Trophoblast cell (in vitro differentiated cells and primary cell): ENCODE data around the gene CAV2.
A peak's percentile ranks its signal among the peaks of the same experiment; 100 is the strongest.

Experiments used
- DNase-seq, 2 donors: peaks; one replicate each; pipeline ENCODE4 v3.0.0-alpha.2; 2016
- H2AFZ ChIP-seq: 2 replicates; pipeline ENCODE4 v1.6.1; 2013; ENCODE audit warnings: low read length, moderate library complexity, mild to moderate bottlenecking; ENCODE audit not compliant: insufficient read depth, poor library complexity
- H2AK5ac ChIP-seq: 2 replicates; pipeline ENCODE4 v1.6.1; 2013; ENCODE audit warnings: mild to moderate bottlenecking, low read length
- H2BK120ac ChIP-seq: 2 replicates; pipeline ENCODE4 v1.6.1; 2013; ENCODE audit warnings: low read length, mild to moderate bottlenecking, moderate library complexity; ENCODE audit not compliant: insufficient read depth, poor library complexity
- H2BK12ac ChIP-seq: 2 replicates; pipeline ENCODE4 v1.6.1; 2013; ENCODE audit warnings: mild to moderate bottlenecking, low read length, moderate library complexity
- H2BK5ac ChIP-seq: 2 replicates; pipeline ENCODE4 v1.6.1; 2013; ENCODE audit warnings: low read length, low read depth, moderate library complexity, mild to moderate bottlenecking; ENCODE audit not compliant: poor library complexity
- H3K14ac ChIP-seq: 2 replicates; pipeline ENCODE4 v1.6.1; 2013; ENCODE audit warnings: mild to moderate bottlenecking, low read length
- H3K18ac ChIP-seq: 2 replicates; pipeline ENCODE4 v1.6.1; 2013; ENCODE audit warnings: mild to moderate bottlenecking, low read length
- H3K23ac ChIP-seq: 2 replicates; pipeline ENCODE4 v1.6.1; 2013; ENCODE audit warnings: low read length
- H3K27ac ChIP-seq: 2 replicates; pipeline ENCODE4 v1.5.1; 2013; ENCODE audit warnings: low read depth, mild to moderate bottlenecking, inconsistent platforms, low read length, moderate library complexity
- H3K27me3 ChIP-seq: 2 replicates; pipeline ENCODE4 v1.6.1; 2013; ENCODE audit warnings: inconsistent platforms, mild to moderate bottlenecking, low read length, moderate library complexity; ENCODE audit not compliant: insufficient read depth
- H3K36me3 ChIP-seq, 2 experiments: 1 replicate in 1 of 2; 2 replicates in 1 of 2; pipeline ENCODE4 v1.6.1; 2013; ENCODE audit warnings: low read length in 2 of 2, mild to moderate bottlenecking in 2 of 2, moderate library complexity in 1 of 2; ENCODE audit not compliant: insufficient read depth in 2 of 2, control insufficient read depth in 1 of 2
- H3K4ac ChIP-seq: 2 replicates; pipeline ENCODE4 v1.6.1; 2013; ENCODE audit warnings: low read depth, mild to moderate bottlenecking, low read length, moderate library complexity
- H3K4me1 ChIP-seq, 2 experiments: 1 replicate in 1 of 2; 2 replicates in 1 of 2; pipeline ENCODE4 v1.6.1; 2013; ENCODE audit warnings: low read length in 2 of 2, mild to moderate bottlenecking in 2 of 2, moderate library complexity in 1 of 2; ENCODE audit not compliant: insufficient read depth in 2 of 2, control insufficient read depth in 1 of 2
- H3K4me2 ChIP-seq: 2 replicates; pipeline ENCODE4 v1.6.1; 2013; ENCODE audit warnings: inconsistent platforms, mild to moderate bottlenecking, low read length, moderate library complexity
- H3K4me3 ChIP-seq: 2 replicates; pipeline ENCODE4 v1.5.1; 2013; ENCODE audit warnings: mild to moderate bottlenecking, low read depth, low read length, inconsistent platforms
- H3K79me1 ChIP-seq: one replicate; pipeline ENCODE4 v1.6.1; 2013; ENCODE audit warnings: low read length
- H3K79me2 ChIP-seq: 2 replicates; pipeline ENCODE4 v1.6.1; 2013; ENCODE audit warnings: low read length, mild to moderate bottlenecking; ENCODE audit not compliant: control insufficient read depth, insufficient read depth, poor library complexity
- H3K9ac ChIP-seq: 2 replicates; pipeline ENCODE4 v1.6.1; 2013; ENCODE audit warnings: mild to moderate bottlenecking, low read length
- H3K9me3 ChIP-seq: 2 replicates; pipeline ENCODE4 v1.6.1; 2013; ENCODE audit warnings: low read depth, mild to moderate bottlenecking, control low read depth, inconsistent platforms, low read length; ENCODE audit not compliant: insufficient read depth
- H4K12ac ChIP-seq: 2 replicates; pipeline ENCODE4 v1.6.1; 2013; ENCODE audit warnings: low read depth, mild to moderate bottlenecking, low read length, moderate library complexity
- H4K8ac ChIP-seq: 2 replicates; pipeline ENCODE4 v1.6.1; 2013; ENCODE audit warnings: low read depth, mild to moderate bottlenecking, low read length, moderate library complexity
- H4K91ac ChIP-seq: one replicate; pipeline ENCODE4 v1.6.1; 2013; ENCODE audit warnings: low read depth, mild to moderate bottlenecking, low read length, moderate library complexity
- WGBS: extraction: QIAGEN DNeasy Blood & Tissue Kit; methylation state at CpG from one replicate; pipeline ENCODE4 v1.1.7; 2013; ENCODE audit warnings: missing lambda C conversion rate; ENCODE audit not compliant: insufficient read length, insufficient coverage; ENCODE audit errors: extremely low coverage; 5-methylcytosine and 5-hydroxymethylcytosine counted together

CAV2 gene

DNA sequence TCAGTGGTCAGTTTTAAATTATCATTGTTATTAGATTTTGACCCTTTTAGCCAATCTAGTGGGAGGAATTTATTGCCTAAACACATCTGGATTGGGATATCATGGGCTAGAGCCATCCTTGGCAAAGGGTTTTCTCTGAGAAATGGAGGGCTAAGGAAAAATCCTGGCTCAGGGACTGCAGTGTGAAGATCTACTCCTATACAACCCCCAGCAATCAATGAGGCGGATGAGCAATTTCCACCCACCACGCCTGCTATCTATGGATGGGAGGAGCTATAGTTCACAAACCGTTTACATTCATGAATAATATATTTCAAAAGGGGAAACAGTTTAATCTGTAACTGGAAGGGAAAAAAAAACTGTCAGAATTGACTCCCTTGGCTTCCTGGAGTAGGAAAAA lies 28.0 kb downstream of the CAV2 start:
- Histone ChIP-seq H3K36me3 (no peaks in the 10 kb centered on the region), H3K14ac (no peak overlapping the region), H2AFZ (no peak overlapping the region), H3K4me1 (peaks cover 12 to 19% of the 10 kb centered on the region in 2 experiments), H2BK120ac (no peak overlapping the region), H3K9me3 (no peaks in the 10 kb centered on the region), H4K12ac (no peak overlapping the region), H3K4me2 (no peak overlapping the region), H4K91ac (no peak overlapping the region), H3K18ac (no peak overlapping the region), H3K23ac (no peak overlapping the region), H4K8ac (no peak overlapping the region), H3K4me3 (no peak overlapping the region), H3K27ac (no peak overlapping the region), H2AK5ac (no peak overlapping the region), H3K27me3 (peaks cover 6% of the 10 kb centered on the region), H3K9ac (no peak overlapping the region), H2BK5ac (no peak overlapping the region), H2BK12ac (no peak overlapping the region), H3K4ac (no peak overlapping the region), H3K79me2 (no peaks in the 10 kb centered on the region), H3K79me1 (peaks cover 6% of the 10 kb centered on the region)
- WGBS: no CpG with 5 or more reads among the region's 3 CpGs
- DNase-seq: no peak

DNA sequence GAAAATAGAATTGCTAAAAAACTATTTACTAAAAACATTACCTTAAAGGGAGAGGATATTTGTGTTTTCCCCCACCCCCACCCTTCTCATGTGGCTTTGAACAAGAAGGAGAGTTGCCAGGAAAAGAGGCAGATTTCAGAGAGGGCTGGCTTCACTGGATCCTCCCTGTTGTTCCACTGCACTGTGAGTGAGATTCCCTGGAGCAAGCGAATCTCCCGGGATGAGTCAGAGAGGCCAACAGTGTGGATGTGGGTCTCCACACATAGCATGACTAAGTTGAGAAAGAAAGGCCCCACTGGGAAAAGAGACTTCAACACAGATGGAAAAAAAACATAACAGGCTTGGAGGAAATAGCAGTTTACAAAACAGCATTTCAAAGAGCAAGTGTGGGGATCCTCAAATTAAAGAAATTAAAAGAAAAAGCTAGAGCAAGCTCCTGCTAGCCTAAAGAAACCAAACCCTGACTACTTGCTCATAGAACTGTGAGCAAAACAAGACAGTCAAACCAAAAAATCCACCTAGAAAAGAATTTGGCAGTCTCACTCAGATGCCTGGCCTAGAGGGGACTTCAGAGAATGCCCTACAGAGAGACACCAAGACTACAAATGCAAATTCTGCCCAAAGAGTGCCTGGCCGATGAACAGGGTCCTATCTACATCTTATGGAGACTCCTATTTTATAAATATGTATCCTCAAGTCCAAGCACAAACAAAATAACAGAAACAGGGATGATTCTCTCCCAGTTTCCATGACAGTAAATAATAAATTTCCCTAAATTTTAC lies 28.7 kb downstream of the CAV2 start:
- H3K27me3 ChIP-seq: peaks cover 6% of the 10 kb centered on the region
- no peak overlapping the region for H3K4ac ChIP-seq
- H3K4me2 ChIP-seq: no peak overlapping the region
- H3K36me3 ChIP-seq: no peaks in the 10 kb centered on the region
- H2AK5ac ChIP-seq: no peak overlapping the region
- H3K14ac ChIP-seq: no peak overlapping the region
- no peak overlapping the region for H3K23ac ChIP-seq
- H3K4me3 ChIP-seq: no peak overlapping the region
- H3K4me1 ChIP-seq: peaks cover 12 to 19% of the 10 kb centered on the region in 2 experiments
- no peak overlapping the region for H2AFZ ChIP-seq
- H3K27ac ChIP-seq: no peak overlapping the region
- no peak overlapping the region for H3K9ac ChIP-seq
- no peak overlapping the region for H2BK120ac ChIP-seq
- WGBS: no CpG with 5 or more reads among the region's 3 CpGs
- no peak overlapping the region for H4K12ac ChIP-seq
- no peak overlapping the region for H4K91ac ChIP-seq
- peaks cover 6% of the 10 kb centered on the region for H3K79me1 ChIP-seq
- H2BK12ac ChIP-seq: no peak overlapping the region
- H3K18ac ChIP-seq: no peak overlapping the region
- no peak overlapping the region for H4K8ac ChIP-seq
- no peak overlapping the region for H2BK5ac ChIP-seq
- H3K79me2 ChIP-seq: no peaks in the 10 kb centered on the region
- DNase-seq: peak; percentile 55 to 77
- no peaks in the 10 kb centered on the region for H3K9me3 ChIP-seq

DNA sequence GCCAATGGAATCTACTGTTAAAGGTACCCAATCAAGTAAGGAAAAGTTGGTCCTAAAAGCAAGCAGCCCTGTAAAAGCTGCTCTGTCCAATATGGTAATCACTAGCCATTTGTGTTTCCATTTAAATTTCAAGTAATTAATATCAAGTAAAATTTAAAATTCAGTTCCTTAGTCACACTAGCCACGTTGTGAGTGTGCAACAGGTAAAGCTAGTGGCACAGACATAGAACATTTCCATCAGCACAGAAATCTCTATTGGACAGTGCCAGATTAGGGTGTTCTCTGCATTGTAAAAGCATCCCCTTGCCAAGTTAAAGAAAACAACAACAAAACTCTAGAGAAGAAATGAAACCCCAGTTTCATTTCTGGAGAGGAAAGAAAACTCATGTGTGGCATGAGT lies 29.7 kb downstream of the CAV2 start:
- Histone ChIP-seq H4K91ac (no peak overlapping the region), H2BK12ac (no peak overlapping the region), H3K4me3 (no peak overlapping the region), H3K4me1 (peaks cover 12 to 19% of the 10 kb centered on the region in 2 experiments), H3K79me2 (no peaks in the 10 kb centered on the region), H3K14ac (no peak overlapping the region), H2BK120ac (no peak overlapping the region), H3K9ac (no peak overlapping the region), H3K9me3 (no peaks in the 10 kb centered on the region), H2BK5ac (no peak overlapping the region), H4K12ac (no peak overlapping the region), H3K27me3 (peaks cover 6% of the 10 kb centered on the region), H2AK5ac (no peak overlapping the region), H3K18ac (no peak overlapping the region), H3K4ac (no peak overlapping the region), H3K23ac (no peak overlapping the region), H3K27ac (no peak overlapping the region), H3K4me2 (no peak overlapping the region), H4K8ac (no peak overlapping the region), H3K36me3 (no peaks in the 10 kb centered on the region), H2AFZ (no peak overlapping the region), H3K79me1 (peaks cover 6% of the 10 kb centered on the region)
- DNase-seq: no peak
- no CpG with 5 or more reads among the region's 1 CpG for WGBS

DNA sequence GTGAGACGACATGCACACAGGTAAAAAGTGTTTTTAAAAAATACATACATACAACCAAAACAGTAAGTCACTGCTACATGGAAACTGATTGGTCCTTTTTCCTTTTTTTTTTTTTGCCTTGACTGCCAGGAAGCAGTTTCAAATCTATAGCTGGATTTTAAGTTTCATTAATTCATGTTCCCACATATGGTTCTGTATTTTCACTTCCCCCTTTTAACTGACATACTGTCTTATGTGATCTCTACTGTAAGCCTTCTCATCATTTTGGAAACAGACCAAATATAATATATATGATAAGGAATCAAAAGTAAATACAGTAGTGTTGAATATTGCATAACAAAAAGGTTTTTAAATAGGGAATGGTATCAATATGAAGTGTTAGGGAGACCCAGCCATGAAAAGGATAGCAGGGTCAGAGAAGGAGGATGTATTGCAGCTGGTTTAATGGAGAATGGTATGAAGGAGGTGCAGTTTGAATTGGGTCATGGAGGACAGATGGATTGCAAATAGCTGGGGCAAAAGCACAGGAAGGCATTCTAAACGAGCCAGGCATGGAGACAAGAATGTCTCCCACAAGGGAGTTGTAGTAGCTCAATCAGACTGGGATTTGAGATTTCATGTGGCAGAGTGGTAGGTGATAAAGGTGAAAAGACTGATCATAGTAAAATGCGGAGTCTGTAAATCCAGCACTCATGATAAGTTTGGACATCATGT lies 30.7 kb downstream of the CAV2 start:
- H4K91ac ChIP-seq: no peak overlapping the region
- no CpG with 5 or more reads among the region's 3 CpGs for WGBS

More for the DNA sequence above, 30.7 kb downstream of the CAV2 start:
- Histone ChIP-seq H2AK5ac (no peak overlapping the region), H3K27ac (no peak overlapping the region), H3K79me1 (peaks cover 3% of the 10 kb centered on the region), H4K8ac (no peak overlapping the region), H2BK12ac (no peak overlapping the region), H3K27me3 (peaks cover 4% of the 10 kb centered on the region), H3K18ac (no peak overlapping the region), H4K12ac (no peak overlapping the region), H3K23ac (no peak overlapping the region), H3K4me3 (no peak overlapping the region), H3K4me1 (peaks cover 7 to 13% of the 10 kb centered on the region in 2 experiments), H3K36me3 (no peaks in the 10 kb centered on the region), H2BK5ac (no peak overlapping the region), H3K4ac (no peak overlapping the region), H3K9ac (no peak overlapping the region), H3K4me2 (no peak overlapping the region), H2BK120ac (no peak overlapping the region), H3K79me2 (no peaks in the 10 kb centered on the region), H3K14ac (no peak overlapping the region), H2AFZ (no peak overlapping the region), H3K9me3 (no peaks in the 10 kb centered on the region)
- DNase-seq: no peak
